ENCODE measurements around the gene STK24.

STK24 gene

DNA sequence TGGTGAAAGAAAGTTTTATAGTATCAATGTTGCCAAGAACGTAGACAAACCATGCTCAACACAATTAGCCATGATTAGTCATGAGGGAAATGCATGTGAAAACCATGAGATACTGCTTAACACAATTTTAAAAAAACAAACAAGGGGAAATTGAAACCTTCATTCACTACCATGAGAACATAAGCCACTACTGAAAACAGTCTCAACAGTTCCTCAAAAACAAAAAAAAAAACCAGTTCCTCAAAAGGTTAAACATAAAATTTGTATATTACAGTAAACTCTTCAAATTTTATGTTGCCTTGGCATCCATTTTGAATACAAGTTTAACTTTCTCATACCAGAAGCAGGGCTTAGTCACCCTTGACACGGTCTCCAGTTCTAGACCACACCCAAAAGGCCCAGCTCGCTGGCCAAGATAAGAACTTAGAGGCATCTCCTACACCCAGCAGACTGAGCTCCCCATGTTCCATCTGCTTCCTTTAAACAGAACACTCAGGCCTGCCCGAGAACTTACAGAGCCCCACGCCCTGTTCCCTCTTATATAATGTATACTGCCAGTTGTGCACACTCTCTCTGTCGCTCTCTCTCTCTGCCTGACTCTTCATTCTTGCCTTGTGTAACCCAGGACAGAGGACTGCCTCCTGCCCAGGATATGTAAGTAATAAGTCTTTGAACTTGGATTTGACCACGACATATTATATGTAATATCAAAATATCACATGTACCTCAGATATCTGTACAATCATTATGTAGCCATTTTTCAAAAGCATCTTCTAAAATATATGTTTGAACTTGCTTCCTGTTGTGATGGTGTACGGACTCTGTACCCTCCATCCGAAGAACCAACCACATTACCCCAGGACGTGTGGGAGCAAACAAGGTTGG, 67.4 kb downstream of the STK24 start:
- DNase-seq, result peak; percentile 68

DNA sequence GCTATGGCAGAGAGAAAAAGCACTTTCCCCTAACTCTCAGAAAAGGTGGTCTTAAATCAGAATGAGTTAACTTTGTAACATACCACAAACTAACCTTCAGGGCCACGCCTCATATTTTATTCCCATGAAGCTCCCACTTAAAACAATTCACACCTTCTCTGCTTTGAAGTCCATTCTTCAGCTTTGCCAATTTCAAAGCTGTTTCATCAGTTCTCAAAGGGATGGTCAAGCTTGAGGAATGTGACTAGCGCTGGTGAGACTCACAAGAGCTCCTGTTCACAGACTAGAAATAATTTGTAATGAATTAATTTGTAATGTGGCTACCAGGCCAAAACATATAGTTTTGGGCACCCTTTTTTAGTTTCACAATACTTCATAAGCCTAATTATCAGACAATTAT, 68.2 kb downstream of the STK24 start:
- no peak for DNase-seq

DNA sequence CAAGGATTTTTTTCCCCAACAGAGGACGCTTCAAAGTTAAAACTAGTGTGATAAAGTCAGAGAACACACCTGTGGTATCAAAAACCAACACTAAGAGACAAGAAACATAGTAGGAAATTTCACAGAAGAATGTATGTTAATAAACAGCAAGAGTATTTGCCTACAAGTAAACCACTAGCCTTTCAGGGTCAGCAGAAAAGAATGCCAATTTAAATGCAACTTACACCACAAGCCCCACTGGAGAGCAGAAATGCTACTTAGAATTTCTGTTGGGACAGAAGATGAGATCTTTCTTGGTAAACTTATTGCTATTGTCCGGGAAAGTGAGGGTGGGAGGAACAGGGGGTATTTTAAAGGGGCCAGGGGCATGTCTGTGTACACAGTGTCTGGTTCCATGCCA, 68.6 kb downstream of the STK24 start:
- no peak for DNase-seq

DNA sequence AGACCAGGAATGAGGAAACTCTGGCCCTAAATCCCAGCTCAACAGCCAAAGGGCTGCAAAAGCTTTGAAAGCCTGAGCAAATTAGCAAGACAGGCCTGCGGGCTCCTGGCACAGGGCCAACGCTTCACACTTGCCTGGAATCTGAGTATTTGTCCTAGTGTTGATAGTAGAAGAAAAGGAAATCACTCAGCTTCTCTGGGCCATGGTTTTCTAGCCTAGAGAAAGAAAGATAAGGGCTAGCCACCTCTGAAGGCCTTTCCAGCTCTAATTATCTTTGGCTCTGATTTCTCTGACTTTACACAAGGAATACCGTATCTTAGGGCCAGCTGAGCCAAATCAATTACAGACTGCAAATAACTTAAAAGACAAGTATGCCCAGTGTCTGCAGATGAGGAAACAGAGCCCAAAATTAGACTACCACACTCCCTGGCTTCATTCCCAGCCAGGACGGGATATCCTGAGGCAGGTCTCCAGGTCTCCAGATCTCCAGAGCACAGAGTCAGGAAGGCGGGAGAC, 69.6 kb downstream of the STK24 start:
- peak; percentile 29 for DNase-seq

DNA sequence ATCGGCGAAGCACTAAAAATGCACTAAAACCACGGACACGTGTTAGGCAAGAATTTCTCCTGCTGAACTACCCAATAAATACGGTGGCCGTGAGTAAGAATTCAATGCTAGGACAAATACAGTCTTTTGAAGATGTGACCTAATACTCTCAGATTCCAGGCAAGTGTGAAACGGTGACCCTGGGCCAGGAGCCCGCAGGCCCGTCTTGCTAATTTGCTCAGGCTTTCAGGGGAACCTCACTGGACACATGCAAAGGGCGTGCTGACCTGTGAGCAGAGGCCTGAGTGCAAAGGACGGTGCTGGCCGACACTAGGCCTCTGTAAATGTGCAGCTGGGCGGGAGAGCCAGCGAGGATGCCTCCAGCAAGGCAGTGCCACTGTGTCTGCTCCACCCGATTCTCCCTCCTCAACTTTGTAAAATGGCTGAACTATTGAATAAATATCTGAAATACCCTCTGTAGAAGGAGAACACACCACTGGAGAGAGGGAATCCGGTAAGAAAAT, 70.1 kb downstream of the STK24 start:
- no peak for DNase-seq

DNA sequence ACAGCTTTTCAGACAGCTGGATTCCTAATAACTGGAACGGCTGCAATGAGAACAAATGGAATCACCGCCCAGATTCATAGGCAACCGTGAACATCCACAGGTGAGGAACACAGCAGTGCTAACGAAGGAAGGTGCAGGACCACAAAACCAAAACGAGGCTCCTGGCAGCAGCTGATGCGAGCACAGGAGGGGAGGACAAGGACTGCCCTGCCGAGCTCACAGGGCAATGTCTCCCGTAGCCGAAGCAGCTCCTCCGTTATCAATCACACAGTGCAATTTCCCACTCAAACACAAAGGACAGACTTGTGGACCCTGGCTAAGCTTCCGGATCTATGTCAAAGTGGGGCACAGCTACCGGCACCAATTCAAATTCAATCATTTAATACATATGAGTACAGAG, 70.6 kb downstream of the STK24 start:
- no peak for DNase-seq

DNA sequence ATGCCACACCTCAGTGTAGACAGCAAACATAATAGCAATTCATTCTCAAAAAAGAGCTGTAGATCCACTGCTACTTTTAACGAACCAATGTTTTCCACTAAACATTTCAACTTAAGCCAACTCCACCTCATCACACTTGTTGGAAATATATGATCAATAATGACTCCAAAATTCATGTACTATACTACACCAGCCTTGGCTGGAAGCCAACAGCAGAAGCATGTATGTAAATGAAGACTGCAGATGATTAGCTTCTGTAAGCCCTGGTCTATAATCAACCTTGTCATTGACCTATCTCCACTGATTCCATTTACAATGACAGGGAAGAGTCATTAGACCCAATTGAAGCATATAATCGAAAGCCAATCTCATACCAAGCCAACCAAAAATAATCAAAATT, 71.7 kb downstream of the STK24 start:
- DNase-seq, result peak; percentile 29

DNA sequence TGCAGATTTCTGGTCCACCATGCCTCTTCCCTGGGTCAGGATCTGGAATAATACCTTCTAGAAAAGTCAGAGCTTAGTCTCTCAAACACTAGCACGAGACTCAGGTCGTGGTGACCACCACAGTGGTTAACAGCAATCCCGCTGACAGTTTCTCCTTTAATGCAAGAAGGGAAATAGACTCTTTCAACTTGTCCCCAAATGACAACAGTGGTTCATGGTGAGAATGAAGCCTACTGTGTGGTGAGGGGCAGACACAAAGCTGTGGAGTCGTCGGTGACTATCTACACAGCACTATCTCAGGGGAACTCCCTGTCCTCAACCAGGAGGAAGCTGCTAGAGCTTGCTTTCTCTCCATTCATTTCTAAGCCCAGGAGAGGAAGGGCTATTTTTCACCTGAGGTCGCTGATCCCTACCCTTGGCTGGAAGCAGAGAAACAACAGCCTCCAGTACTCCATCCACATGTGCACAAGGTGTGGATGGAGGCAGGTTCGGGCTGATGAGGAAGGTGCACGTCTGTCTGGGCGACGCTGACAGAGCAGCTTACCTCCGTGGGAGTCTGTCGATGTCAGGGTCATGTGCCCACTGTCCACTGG, 72.4 kb downstream of the STK24 start:
- DNase-seq, result no peak

DNA sequence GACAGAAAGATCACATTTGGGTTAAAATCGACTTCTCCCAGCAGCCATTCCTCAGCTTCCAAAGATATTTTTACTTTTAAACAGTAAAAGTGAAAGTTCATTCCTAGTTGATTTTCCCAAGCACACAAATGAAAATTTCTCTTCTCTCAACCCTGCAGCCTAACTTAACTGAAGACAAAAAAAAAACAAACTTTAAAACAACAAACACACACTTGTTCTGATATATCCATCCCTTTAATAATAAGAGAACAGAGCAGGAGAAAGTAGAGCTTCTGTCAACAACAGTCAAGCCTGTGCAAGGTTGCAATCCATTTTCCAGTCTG, 72.9 kb downstream of the STK24 start:
- DNase-seq, result no peak

DNA sequence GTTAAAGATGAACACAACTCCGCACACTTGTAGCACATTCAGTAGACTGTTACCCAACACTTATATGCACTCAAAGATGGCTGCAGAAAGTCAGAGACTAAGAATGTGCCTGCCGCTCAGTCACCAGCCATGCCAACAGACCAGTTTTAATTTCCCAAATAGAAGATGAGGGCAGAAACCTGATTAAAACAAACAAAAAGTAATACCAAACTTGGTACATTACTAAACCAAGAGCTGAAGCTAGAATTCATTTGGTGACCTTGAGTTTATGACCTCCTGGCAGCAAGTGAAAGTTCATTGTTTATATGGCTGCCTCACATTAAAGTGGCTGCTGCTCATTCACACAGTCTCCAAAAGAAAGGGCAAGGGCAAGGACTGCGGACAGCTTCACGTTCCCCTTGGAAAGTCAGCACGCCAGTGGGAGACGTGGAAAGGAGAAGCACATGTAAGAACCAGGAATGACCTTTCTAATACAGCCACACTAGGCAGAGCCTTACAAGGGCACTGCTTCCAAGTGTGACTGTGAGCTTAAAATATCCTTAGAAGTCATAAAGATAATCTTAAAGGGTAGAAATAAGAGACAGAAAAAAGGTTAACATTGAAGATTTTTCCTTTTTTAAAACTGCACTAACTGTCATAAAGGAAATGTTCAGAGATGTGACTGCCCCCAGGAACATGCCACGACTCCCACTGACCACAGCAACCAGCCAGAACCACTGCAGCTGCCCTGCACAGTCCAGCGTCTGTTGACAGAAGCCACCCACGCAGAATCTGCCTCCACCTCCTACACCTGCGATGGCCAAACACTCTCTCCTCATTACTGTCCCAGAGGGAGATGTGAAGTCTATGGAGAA, 73.5 kb downstream of the STK24 start:
- DNase-seq, result no peak

DNA sequence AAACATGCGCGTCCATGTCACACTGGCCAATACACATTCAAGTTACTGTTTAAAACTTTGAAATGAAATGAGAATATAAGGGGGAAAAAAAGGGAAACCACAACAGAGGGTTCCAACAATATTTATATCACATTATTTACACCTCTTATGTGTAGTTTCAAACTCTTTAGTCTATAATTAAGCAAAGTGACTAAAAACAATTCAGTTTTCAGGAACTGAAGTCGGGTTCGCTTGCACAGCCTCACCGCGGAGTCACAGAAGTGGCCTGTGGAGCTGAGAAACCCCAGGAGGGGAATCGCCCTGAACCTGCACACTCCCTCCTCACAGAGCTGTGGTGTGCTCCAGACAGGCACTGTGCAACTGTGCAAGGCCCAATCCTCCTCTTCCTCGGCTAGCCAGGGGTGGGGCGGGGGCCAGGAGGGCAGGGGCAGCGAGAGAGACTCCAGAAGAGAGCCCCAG, 75.9 kb downstream of the STK24 start:
- DNase-seq, result no peak

DNA sequence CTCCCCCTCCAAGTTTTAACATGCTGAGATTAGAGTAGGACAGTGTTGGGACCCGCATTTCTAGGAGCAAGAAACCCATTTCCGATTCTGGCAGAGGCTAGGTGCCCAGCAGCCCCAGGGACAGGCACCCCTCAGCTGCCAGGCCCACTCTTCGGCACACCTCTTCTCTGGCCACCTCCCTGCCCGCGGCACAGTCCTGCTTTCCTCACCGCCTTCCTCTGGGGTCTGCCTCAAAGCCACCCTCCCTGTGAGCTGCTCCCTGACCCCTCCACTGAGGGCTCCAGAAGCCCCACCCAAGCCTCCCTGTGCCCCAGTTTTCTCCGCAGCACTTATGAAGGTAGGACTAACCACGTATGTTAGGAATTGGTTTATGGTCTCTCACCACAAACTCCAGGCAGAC, 79.9 kb downstream of the STK24 start:
- DNase-seq, result no peak

DNA sequence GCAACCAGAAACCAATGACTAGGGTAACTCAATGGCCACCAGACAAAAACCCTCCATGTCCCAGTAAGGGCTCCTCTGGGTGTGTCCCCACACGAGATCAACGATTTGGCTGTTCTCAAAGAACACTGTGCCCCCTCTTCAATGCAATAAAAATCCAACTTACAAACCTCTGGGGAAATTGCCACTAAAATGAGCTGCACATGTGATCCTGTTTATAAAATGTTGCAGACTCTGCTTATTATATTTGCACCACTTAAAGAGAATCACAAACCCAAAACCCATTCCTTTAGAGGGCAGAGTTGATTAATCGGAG, 80.5 kb downstream of the STK24 start:
- no peak for DNase-seq

DNA sequence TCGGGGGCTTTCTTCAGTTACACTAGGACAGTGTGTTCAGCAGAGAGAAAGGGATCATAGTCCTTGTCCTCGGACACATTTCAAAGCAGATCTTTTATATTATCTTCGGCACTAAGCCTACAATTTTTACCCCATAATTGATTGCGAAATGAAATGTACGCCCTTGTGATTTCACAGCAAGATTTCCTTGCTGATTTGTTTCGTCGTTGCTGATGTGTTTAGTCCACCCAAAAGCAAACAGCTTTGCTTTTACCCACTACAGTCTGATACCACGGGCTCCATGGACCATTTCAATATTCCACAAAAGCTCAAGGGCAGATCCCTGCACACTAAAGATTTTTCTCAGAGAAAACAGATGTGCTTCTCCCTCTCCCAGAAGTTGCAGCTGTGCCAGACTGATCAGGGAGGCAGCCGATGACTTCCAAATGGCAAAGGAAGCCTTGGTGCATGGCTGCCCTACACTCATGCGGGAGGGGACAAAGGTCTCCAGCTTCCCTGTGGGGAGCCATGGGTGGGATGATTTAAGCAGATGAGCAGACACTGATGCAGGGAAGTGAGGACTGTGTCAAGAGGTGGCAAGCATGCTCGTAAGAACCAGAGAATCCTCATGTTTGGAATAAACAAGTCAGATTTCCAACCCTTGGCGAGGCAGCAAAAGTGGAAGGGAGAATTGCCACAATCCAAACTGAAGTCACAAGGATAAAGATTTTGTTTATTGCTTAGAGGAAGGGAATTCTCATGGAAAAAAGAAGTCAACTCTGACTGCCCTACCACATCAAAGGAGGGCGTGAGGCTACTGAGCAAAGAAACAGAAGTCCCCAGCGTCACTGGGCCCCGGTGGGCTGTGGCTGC, 81.1 kb downstream of the STK24 start:
- no peak for DNase-seq

DNA sequence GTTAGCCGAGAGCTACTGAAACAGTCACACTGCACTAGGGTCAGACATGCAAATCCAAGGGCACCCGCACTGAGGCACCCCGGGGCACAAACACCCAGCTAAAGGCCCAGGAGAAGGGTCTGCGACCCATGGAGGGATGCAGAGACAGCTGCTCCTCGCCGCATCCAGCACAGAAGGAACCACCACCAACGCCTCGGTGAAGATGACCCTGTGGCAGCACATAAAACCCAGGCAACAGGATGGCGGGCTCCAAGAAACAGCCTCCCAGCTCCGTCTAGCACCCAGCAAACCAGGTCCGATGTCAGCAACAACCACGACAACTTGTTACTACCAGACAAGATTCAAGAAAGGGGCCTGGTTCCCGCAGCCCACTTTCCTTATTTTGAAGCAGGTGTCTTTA, 82.1 kb downstream of the STK24 start:
- no peak for DNase-seq

DNA sequence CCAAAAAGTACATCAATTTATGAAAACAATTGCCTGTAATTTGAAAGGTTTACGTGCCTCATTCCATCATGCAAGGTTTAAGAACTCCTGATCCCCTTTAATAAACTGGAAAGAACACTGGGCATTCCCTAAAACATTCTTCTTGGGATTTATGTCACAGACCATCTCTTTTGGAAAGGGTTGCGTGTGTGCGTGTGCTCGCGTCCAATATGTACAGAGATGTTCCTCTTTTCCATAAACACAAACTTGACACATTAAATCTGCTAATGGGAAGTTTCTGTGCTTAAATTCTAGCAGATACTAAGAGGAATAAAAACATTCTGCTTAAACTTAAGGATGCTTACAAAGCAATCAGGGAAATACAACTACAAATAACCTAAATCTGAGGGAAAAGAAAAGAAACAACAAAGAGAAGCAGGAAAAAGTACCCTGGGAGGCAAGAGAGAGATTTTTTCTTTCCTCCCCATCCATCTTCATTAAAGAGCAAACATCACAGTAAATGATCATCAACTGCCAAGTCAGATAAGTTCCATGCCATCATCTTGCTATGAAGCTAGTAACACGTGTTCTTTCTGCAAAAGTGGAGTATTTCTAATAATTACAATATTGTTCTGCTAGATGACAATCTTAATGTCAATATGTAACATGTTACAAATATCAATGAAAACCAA, 83.7 kb downstream of the STK24 start:
- DNase-seq, result no peak

DNA sequence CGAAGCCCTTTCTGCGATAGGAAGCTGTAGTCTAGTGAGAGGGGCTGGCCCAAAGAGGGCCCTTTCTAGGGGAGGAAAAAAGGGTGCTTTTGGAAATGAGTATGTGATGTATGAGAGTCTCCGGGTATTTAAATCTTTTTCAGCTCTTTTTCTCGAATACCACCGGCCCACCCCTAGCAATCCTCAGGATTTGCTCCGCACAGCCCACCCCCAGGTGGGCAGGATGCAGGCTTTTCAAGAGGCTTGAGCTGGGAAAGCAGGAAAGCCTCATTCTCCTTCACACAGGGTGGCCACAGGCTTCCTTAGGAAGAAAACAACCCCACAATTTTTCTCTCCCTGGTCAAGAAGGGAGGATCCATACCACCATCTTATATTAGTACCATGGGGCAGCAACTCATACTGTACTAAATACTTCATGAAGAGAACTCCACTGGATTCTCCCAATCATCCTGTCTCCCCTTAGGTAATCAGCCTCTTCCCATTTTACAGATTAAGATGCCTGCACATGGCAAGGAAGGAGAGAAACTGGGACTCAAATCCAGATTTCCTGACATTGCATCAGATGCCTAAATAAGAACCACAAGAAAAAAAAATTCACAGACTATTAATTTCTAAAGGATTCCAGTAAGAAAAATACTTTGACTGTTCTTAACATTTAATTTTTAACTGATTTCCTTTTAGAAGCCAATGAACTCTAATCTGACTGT, 84.4 kb downstream of the STK24 start:
- DNase-seq, result no peak

DNA sequence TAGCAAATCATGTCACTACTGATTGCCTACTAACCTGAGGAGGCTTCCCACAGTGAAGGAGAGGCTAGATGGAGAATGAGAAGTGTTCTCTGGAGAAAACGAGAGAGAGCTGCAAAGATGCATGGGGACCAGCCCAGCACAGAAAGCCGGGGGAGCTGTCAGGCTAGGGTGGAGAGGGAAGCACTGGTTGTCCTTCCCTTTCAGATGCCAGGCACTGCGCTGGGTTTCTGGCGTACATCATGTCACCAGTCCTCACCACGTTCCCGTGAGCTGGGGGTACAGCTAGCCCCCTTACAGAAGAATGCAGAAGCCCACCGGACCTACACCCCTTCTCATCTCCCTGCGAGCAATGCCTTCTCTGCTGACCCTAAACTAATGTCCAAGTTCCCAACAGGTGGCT, 86.0 kb downstream of the STK24 start:
- DNase-seq, result no peak

DNA sequence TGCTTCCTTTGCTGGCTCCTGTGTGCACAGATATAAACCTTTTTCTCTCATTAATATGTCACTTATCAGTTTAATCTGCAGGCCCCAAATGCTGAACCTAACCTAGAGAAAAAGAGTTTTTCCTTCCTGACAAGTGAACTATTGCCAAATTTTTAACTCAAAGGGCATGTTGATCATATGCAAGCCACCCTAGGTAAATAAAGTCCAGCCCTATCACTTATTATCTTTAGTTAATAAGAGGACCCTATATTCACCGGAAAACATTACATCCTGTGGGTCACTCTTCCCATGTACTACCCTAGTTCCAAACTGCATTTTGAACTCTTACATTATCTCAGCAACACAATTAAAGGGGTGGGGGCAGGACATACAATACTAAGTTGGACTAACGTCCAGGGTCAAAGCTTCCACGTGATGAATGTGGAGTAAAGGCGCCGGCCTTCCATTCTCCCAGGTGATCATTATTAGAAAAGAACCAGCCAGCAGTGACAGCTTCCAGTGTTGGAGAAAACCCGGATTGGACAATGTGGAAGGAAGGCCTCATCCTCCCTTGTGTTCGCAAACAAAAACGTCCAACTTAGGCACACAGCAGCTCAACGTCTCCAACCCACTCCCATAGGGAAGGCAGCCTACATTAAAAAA, 86.6 kb downstream of the STK24 start:
- no peak for DNase-seq

DNA sequence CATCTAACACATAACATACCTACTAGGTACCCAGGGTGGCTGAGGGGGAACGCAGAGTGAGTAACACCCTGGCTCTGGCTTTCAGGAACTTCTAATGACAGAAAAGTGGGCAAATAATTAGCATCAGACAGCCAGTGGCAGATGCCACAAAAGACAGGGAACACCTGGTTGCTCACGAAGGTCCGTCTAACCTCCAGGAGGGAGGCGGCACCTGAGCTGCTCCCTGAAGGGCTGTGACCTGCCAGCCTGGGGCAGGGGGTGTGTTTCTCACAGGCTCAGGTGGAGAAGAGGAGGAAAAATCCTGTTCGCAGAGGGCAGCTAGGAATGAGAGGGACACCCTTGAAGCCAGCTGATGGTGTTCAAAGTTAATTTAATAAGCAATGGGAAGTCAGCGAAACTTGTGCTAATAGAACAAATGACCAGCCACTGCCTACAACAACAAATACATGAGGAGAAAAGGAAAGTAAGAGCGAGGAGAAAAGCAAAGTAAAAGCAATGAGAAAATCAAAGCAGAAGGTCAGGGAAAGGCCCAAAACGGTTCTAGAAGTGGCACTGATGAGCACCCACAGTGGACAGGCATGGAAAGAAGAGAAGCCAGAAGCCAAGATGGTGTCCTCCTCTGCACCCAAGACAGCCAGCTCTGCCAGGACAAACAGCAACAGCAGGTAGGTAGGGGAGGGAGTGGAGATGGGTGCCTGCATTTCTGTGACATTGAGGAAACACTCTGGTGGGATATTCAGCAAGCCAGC, 87.3 kb downstream of the STK24 start:
- no peak for DNase-seq
